OCI-LY7 (cell line): ENCODE data around the gene KRTAP2-4. TPM values are rescaled to one million over a fixed set of nuclear protein-coding genes. Genes with fewer than 3 reads are reported as not detected.
"Not testable (repeated sequence)": the region's sequence is repeated elsewhere in the genome, so short reads cannot be mapped to it uniquely, and the experiment has no call there.

Source experiments
- BruUV-seq: library from RNA; stranded (reverse); fragments of 400-500 nt; replicated peaks from 2 replicates; lab custom pipeline; 2021; lab: Mats Ljungman, UMichigan
- CTCF ChIA-PET: fragments of 300-600 bp; sonication (Branson Sonifier 250); formaldehyde crosslinking; loops from one replicate; lab custom pipeline; 2022; ENCODE audit warnings: antibody characterized with exemption; ENCODE audit not compliant: unreplicated experiment; lab: Charles Lee
- POLR2A ChIA-PET: fragments of 300-600 bp; sonication (Branson Sonifier 250); formaldehyde crosslinking; loops from one replicate; lab custom pipeline; 2022; ENCODE audit warnings: antibody characterized with exemption; lab: Charles Lee
- DNase-seq: peaks from one replicate; pipeline ENCODE4 v3.0.0-alpha.2; 2015; ENCODE audit warnings: low spot score
- H2AFZ ChIP-seq: fragments of 200-600 bp; sonication (generic), shearing (Covaris generic); 2 replicates; pipeline ENCODE4 v1.6.1; 2014; ENCODE audit warnings: mild to moderate bottlenecking, antibody characterized with exemption, low read length, moderate library complexity
- H3K27ac ChIP-seq: fragments of 200-600 bp; sonication (generic); 2 replicates; pipeline ENCODE4 v1.5.1; 2014; ENCODE audit warnings: mixed run types, low read depth, mild to moderate bottlenecking, moderate library complexity, low read length, inconsistent platforms; ENCODE audit not compliant: poor library complexity, severe bottlenecking
- H3K36me3 ChIP-seq: fragments of 200-600 bp; sonication (generic); 2 replicates; pipeline ENCODE4 v1.6.1; 2014; ENCODE audit warnings: mild to moderate bottlenecking, antibody characterized with exemption, low read length, moderate library complexity, mixed read lengths; ENCODE audit not compliant: insufficient read depth
- H3K4me1 ChIP-seq: fragments of 200-600 bp; sonication (generic); 2 replicates; pipeline ENCODE4 v1.5.1; 2014; ENCODE audit warnings: mild to moderate bottlenecking, low read length; ENCODE audit not compliant: insufficient read depth, poor library complexity, severe bottlenecking
- H3K4me2 ChIP-seq: fragments of 200-600 bp; sonication (generic); 2 replicates; pipeline ENCODE4 v1.6.1; 2014; ENCODE audit warnings: mild to moderate bottlenecking, low read length
- H3K4me3 ChIP-seq: fragments of 200-600 bp; sonication (generic); 2 replicates; pipeline ENCODE4 v1.5.1; 2014; ENCODE audit warnings: mild to moderate bottlenecking, low read depth, low read length; ENCODE audit not compliant: poor library complexity, severe bottlenecking
- H3K79me2 ChIP-seq: fragments of 200-600 bp; sonication (generic); 2 replicates; pipeline ENCODE4 v1.6.1; 2016; ENCODE audit warnings: low read depth, mild to moderate bottlenecking, low read length, moderate library complexity, mixed read lengths; ENCODE audit not compliant: insufficient read depth
- H3K9me2 ChIP-seq: fragments of 200-600 bp; sonication (generic); 2 replicates; pipeline ENCODE4 v1.6.1; 2016; ENCODE audit warnings: mild to moderate bottlenecking, low read length, mixed read lengths; ENCODE audit not compliant: insufficient read depth
- H3K9me3 ChIP-seq: fragments of 200-600 bp; sonication (generic); 2 replicates; pipeline ENCODE4 v1.6.1; 2014; ENCODE audit warnings: mild to moderate bottlenecking, mixed run types, low read length, mixed read lengths
- H4K20me1 ChIP-seq: fragments of 200-600 bp; sonication (generic); 2 replicates; pipeline ENCODE4 v1.6.1; 2014; ENCODE audit warnings: mild to moderate bottlenecking, antibody characterized with exemption, low read length, moderate library complexity, mixed read lengths; ENCODE audit not compliant: insufficient read depth
- EZH2phosphoT487 ChIP-seq: fragments of 200-600 bp; sonication (generic); IDR thresholded peaks from 2 replicates; pipeline ENCODE4 v1.6.1; 2018; ENCODE audit warnings: low read depth, borderline replicate concordance, mild to moderate bottlenecking, mixed run types, antibody characterized with exemption, low read length, moderate library complexity, mixed read lengths
- intact Hi-C: fragments of 100-400 bp; cut with micrococcal nuclease; formaldehyde crosslinking; loops from one replicate; pipeline ENCODE4 v1.10.0; 2022; ENCODE audit not compliant: unreplicated experiment
- total RNA-seq, 2 experiments: library from RNA; depleted of rRNA in 1 of 2; stranded (reverse); fragments of >200 nt in 1 of 2; shearing (Covaris generic) in 1 of 2; gene quantifications; 2 replicates each; pipeline ENCODE4 v1.2.3, GENCODE V29; 2014 to 2022
- TF ChIP-seq, protein P1 (sequence below): fragments of 200-600 bp; sonication (generic); conservative IDR thresholded peaks from 2 replicates; pipeline ENCODE4 v1.5.1; 2014; ENCODE audit warnings: mild to moderate bottlenecking, antibody characterized with exemption, low read length, moderate library complexity, mixed read lengths

Gene KRTAP2-4
- total RNA-seq, 2 experiments from 2014 or later = not detected

- Histone ChIP-seq H4K20me1 (no peaks in the 10 kb centered on the region), H3K4me2 (no peak overlapping the region), H3K79me2 (no peaks in the 10 kb centered on the region), H3K27ac (no peak overlapping the region), H3K4me1 (no peaks in the 10 kb centered on the region), H2AFZ (no peak overlapping the region), H3K4me3 (no peak overlapping the region), H3K36me3 (no peaks in the 10 kb centered on the region), H3K9me2 (no peaks in the 10 kb centered on the region), H3K9me3 (no peaks in the 10 kb centered on the region)
- no peak for DNase-seq
- no TSS peak for BruUV-seq
- ChIA-PET CTCF (no interaction called here), POLR2A (no interaction called here)
- TF ChIP-seq, protein P1, sequence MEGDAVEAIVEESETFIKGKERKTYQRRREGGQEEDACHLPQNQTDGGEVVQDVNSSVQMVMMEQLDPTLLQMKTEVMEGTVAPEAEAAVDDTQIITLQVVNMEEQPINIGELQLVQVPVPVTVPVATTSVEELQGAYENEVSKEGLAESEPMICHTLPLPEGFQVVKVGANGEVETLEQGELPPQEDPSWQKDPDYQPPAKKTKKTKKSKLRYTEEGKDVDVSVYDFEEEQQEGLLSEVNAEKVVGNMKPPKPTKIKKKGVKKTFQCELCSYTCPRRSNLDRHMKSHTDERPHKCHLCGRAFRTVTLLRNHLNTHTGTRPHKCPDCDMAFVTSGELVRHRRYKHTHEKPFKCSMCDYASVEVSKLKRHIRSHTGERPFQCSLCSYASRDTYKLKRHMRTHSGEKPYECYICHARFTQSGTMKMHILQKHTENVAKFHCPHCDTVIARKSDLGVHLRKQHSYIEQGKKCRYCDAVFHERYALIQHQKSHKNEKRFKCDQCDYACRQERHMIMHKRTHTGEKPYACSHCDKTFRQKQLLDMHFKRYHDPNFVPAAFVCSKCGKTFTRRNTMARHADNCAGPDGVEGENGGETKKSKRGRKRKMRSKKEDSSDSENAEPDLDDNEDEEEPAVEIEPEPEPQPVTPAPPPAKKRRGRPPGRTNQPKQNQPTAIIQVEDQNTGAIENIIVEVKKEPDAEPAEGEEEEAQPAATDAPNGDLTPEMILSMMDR = no peak
- no peak for TF ChIP-seq EZH2phosphoT487
- intact Hi-C loops = no loop called here
Measured at GRCh38 chr17:41042953-41043352, 22.7 kb downstream of the KRTAP2-4 start.

DNA sequence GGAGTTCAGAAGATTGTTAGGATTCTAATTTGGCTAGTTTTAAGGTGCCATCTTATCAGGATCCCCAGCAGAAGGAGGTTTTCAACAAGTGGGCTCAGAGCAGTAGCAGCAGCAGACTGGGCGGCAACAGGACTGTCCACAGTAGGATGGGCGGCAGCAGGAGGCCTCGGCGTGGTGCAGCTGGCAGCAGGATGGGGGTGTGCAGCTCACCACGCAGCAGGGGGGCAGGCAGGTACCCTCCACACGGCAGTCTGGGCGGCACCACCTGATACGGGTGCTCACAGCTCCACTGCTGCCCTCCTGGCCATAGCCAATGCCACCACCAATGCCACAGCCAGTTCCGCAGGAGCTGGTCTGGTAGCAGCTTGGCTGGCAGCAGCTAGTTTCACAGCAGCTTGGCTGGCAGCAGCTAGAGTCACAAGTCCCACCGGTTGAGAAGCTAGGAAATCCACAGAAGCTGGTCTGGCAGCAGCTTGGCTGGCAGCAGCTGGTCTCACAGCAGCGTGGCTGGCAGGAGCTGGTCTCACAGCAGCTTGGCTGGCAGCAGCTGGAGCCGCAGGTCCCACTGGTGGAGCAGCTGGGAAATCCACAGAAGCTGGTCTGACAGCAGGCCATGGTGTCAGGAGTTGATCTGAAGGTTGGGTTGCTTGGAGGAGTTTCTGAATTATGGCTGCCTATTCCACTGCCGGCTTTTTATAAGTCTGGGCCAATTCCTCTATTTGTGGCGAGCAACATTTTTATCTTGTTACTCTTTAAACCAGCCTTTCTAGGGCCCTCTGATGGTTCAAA is 24.7 kb downstream of the KRTAP2-4 start, which contains the start of gene KRTAP1-1:
TSS of gene KRTAP1-1 (minus strand) at position 668 of the 789 bp plus-strand sequence. CDS start at position 615, 53 bp downstream.
- DNase-seq, BruUV-seq, CTCF ChIA-PET: not testable (repeated sequence)

DNA sequence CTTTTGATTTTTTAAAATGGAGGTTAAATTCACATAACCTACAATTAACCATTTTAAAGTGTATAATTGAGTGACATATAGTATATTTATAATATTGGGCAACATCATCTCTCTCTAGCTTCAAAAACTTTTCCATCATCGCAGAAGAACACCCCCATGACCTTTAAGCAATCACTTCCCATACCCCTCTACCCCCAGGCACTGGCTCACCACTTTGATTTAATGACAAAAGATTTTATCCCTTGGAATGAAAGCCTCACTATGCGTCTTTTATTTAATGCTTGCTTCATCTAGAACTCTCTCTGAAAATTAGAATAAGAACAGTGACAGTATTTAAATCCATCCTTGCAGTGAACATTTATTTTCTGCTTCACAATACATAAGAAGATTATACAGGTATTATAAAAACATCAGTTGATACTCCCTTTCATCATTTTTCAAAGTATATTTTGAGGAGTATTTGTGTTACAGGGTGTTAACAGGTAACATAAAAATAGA is 27.8 kb downstream of the KRTAP2-4 start:
- H3K36me3 ChIP-seq = no peaks in the 10 kb centered on the region
- BruUV-seq = no TSS peak
- H2AFZ ChIP-seq = no peak overlapping the region
- H3K4me3 ChIP-seq = no peak overlapping the region
- H3K27ac ChIP-seq = no peak overlapping the region
- no peaks in the 10 kb centered on the region for H3K9me3 ChIP-seq
- H3K4me2 ChIP-seq = no peak overlapping the region
- no peaks in the 10 kb centered on the region for H3K79me2 ChIP-seq
- no peak for DNase-seq
- ChIA-PET POLR2A (no interaction called here), CTCF (no interaction called here)
- intact Hi-C loops = no loop called here
- no peaks in the 10 kb centered on the region for H3K4me1 ChIP-seq
- H4K20me1 ChIP-seq = no peaks in the 10 kb centered on the region
- TF ChIP-seq, protein P1 = no peak
- TF ChIP-seq EZH2phosphoT487 = no peak
- no peaks in the 10 kb centered on the region for H3K9me2 ChIP-seq

More for the DNA sequence above, 24.7 kb downstream of the KRTAP2-4 start, which contains the start of gene KRTAP1-1:
- intact Hi-C loops, H3K4me1 ChIP-seq, H3K9me2 ChIP-seq, H3K9me3 ChIP-seq, H3K4me2 ChIP-seq, POLR2A ChIA-PET, H3K36me3 ChIP-seq, H3K4me3 ChIP-seq, H3K27ac ChIP-seq, H3K79me2 ChIP-seq, H2AFZ ChIP-seq, H4K20me1 ChIP-seq: not testable (repeated sequence)

DNA sequence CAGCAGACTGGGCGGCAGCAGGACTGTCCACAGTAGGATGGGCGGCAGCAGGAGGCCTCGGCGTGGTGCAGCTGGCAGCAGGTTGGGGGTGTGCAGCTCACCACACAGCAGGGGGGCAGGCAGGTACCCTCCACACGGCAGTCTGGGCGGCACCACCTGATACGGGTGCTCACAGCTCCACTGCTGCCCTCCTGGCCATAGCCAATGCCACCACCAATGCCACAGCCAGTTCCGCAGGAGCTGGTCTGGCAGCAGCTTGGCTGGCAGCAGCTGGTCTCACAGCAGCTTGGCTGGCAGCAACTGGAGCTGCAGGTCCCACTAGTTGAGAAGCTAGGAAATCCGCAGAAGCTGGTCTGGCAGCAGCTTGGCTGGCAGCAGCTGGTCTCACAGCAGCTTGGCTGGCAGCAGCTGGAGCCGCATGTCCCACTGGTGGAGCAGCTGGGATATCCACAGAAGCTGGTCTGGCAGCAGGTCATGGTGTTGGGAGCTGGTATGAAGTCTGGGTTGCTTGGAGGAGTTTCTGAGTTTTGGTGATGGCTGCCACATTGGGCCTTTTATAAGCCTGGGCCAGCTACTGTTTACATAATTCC is 31.2 kb downstream of the KRTAP2-4 start, which contains the start of gene KRTAP1-3:
TSS of gene KRTAP1-3 (minus strand) at position 529 of the 590 bp plus-strand sequence. CDS start at position 476, 53 bp downstream.
- H3K36me3 ChIP-seq, BruUV-seq, CTCF ChIA-PET, H3K4me3 ChIP-seq, H2AFZ ChIP-seq, H3K27ac ChIP-seq, H4K20me1 ChIP-seq, H3K4me2 ChIP-seq, H3K9me2 ChIP-seq, H3K9me3 ChIP-seq, H3K4me1 ChIP-seq, intact Hi-C loops, DNase-seq, H3K79me2 ChIP-seq: not testable (repeated sequence)
- POLR2A ChIA-PET = interaction anchor here (0.7 kb wide), 1 partner anchor 443 kb away, joined by 3 read pairs; no protein-coding TSS in a partner anchor
